ENCODE results near the gene CD226.
"Not testable (repeated sequence)": the region's sequence is repeated elsewhere in the genome, so short reads cannot be mapped to it uniquely, and the experiment has no call there.

Gene CD226

DNA sequence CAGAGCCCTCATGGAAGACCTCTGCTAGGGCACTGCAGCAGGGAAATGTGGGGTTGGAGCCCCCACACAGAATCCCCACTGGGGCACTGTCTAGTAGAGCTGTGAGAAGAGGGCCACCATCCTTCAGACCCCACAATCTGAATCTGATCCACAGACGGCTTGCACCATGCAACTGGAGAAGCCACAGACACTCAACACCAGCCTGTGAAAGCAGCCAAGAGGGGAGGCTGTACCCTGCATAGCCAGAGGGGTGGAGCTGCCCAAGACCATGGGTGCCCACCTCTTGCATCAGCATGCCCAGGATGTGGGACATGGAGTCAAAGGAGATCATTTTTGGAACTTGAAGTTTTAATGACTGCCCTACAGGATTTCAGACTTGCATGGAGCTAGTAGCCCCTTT, 6.5 kb downstream of the CD226 start:
- TF ChIP-seq SNAI2 (CRISPR knock-in tag; IDR thresholded peaks at IDR 0.05): no peak
- TF ChIP-seq, protein P1, sequence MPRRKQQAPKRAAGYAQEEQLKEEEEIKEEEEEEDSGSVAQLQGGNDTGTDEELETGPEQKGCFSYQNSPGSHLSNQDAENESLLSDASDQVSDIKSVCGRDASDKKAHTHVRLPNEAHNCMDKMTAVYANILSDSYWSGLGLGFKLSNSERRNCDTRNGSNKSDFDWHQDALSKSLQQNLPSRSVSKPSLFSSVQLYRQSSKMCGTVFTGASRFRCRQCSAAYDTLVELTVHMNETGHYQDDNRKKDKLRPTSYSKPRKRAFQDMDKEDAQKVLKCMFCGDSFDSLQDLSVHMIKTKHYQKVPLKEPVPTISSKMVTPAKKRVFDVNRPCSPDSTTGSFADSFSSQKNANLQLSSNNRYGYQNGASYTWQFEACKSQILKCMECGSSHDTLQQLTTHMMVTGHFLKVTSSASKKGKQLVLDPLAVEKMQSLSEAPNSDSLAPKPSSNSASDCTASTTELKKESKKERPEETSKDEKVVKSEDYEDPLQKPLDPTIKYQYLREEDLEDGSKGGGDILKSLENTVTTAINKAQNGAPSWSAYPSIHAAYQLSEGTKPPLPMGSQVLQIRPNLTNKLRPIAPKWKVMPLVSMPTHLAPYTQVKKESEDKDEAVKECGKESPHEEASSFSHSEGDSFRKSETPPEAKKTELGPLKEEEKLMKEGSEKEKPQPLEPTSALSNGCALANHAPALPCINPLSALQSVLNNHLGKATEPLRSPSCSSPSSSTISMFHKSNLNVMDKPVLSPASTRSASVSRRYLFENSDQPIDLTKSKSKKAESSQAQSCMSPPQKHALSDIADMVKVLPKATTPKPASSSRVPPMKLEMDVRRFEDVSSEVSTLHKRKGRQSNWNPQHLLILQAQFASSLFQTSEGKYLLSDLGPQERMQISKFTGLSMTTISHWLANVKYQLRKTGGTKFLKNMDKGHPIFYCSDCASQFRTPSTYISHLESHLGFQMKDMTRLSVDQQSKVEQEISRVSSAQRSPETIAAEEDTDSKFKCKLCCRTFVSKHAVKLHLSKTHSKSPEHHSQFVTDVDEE (CRISPR knock-in tag; IDR thresholded peaks at IDR 0.05): no peak
- TF ChIP-seq TCF4 (CRISPR knock-in tag; IDR thresholded peaks at IDR 0.05; ENCODE audit: borderline replicate concordance): no peak
- TF ChIP-seq, protein P2, sequence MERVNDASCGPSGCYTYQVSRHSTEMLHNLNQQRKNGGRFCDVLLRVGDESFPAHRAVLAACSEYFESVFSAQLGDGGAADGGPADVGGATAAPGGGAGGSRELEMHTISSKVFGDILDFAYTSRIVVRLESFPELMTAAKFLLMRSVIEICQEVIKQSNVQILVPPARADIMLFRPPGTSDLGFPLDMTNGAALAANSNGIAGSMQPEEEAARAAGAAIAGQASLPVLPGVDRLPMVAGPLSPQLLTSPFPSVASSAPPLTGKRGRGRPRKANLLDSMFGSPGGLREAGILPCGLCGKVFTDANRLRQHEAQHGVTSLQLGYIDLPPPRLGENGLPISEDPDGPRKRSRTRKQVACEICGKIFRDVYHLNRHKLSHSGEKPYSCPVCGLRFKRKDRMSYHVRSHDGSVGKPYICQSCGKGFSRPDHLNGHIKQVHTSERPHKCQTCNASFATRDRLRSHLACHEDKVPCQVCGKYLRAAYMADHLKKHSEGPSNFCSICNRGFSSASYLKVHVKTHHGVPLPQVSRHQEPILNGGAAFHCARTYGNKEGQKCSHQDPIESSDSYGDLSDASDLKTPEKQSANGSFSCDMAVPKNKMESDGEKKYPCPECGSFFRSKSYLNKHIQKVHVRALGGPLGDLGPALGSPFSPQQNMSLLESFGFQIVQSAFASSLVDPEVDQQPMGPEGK (CRISPR knock-in tag; IDR thresholded peaks at IDR 0.05; ENCODE audit: borderline replicate concordance): no peak
- no peak for TF ChIP-seq OSR1 (CRISPR knock-in tag; IDR thresholded peaks at IDR 0.05)
- TF ChIP-seq, protein P3, sequence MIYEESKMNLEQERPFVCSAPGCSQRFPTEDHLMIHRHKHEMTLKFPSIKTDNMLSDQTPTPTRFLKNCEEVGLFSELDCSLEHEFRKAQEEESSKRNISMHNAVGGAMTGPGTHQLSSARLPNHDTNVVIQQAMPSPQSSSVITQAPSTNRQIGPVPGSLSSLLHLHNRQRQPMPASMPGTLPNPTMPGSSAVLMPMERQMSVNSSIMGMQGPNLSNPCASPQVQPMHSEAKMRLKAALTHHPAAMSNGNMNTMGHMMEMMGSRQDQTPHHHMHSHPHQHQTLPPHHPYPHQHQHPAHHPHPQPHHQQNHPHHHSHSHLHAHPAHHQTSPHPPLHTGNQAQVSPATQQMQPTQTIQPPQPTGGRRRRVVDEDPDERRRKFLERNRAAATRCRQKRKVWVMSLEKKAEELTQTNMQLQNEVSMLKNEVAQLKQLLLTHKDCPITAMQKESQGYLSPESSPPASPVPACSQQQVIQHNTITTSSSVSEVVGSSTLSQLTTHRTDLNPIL (CRISPR knock-in tag; IDR thresholded peaks at IDR 0.05; ENCODE audit: low read depth): no peak
- no peak for TF ChIP-seq ESRRG (CRISPR knock-in tag; IDR thresholded peaks at IDR 0.05)
- TF ChIP-seq ZNF565 (CRISPR knock-in tag; conservative IDR thresholded peaks at IDR 0.05; ENCODE audit: low read depth): no peak
- TF ChIP-seq ISL1 (CRISPR knock-in tag; IDR thresholded peaks at IDR 0.05): no peak
- no peak for TF ChIP-seq ARNTL (CRISPR knock-in tag; IDR thresholded peaks at IDR 0.05; ENCODE audit: borderline replicate concordance, low read depth)
- TF ChIP-seq GLIS3 (CRISPR knock-in tag; IDR thresholded peaks at IDR 0.05): no peak
- TF ChIP-seq, protein P4, sequence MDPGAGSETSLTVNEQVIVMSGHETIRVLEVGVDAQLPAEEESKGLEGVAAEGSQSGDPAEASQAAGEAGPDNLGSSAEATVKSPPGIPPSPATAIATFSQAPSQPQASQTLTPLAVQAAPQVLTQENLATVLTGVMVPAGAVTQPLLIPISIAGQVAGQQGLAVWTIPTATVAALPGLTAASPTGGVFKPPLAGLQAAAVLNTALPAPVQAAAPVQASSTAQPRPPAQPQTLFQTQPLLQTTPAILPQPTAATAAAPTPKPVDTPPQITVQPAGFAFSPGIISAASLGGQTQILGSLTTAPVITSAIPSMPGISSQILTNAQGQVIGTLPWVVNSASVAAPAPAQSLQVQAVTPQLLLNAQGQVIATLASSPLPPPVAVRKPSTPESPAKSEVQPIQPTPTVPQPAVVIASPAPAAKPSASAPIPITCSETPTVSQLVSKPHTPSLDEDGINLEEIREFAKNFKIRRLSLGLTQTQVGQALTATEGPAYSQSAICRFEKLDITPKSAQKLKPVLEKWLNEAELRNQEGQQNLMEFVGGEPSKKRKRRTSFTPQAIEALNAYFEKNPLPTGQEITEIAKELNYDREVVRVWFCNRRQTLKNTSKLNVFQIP (CRISPR knock-in tag; IDR thresholded peaks at IDR 0.05; ENCODE audit: borderline replicate concordance, low read depth): no peak
- no peak for TF ChIP-seq PPARA (CRISPR knock-in tag; IDR thresholded peaks at IDR 0.05; ENCODE audit: borderline replicate concordance)
- TF ChIP-seq, protein P5, sequence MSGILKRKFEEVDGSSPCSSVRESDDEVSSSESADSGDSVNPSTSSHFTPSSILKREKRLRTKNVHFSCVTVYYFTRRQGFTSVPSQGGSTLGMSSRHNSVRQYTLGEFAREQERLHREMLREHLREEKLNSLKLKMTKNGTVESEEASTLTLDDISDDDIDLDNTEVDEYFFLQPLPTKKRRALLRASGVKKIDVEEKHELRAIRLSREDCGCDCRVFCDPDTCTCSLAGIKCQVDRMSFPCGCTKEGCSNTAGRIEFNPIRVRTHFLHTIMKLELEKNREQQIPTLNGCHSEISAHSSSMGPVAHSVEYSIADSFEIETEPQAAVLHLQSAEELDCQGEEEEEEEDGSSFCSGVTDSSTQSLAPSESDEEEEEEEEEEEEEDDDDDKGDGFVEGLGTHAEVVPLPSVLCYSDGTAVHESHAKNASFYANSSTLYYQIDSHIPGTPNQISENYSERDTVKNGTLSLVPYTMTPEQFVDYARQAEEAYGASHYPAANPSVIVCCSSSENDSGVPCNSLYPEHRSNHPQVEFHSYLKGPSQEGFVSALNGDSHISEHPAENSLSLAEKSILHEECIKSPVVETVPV (CRISPR knock-in tag; IDR thresholded peaks at IDR 0.05): no peak
- ATAC-seq: no peak

DNA sequence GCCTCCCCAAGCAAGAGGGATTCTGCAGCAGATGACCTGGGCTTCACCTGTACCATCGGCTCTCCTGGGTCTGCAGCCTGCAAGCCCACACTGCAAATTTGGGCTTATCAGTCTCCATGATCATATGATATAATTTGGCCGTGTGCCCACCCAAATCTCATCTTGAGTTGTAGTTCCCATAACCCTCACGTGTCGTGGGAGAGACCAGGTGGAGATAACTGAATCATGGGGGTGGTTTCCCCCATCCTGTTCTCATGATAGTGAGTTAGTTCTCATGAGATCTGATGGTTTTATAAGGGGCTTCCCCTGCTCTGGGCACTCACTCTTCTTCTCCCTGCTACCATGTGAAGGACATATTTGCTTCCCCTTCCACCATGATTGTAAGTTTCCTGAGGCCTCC, 7.9 kb downstream of the CD226 start:
- not testable (repeated sequence) for ATAC-seq

DNA sequence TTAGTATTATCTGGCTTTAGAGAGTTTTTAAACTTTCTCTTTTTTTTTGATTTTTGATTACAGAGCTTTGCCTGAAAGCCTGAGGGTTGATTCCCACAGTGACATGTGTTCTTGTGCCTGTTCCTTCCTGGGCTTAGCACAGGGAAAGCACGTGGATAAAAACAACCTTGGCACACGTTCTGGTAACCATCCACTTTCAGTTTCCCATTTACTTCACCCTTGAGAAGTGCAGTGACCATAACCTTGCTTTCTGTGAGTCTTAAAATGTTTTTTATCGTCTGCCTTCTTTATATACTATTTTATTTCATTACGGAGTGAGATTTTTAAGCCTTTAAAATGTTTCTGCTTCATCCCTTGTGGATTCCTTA, 11.5 kb downstream of the CD226 start:
- ATAC-seq: no peak
- no peak for TF ChIP-seq TOX (CRISPR knock-in tag; IDR thresholded peaks at IDR 0.05; ENCODE audit: borderline replicate concordance)
- TF ChIP-seq ZNF8 (CRISPR knock-in tag; IDR thresholded peaks at IDR 0.05): no peak
- no peak for TF ChIP-seq PPARA (CRISPR knock-in tag; IDR thresholded peaks at IDR 0.05; ENCODE audit: borderline replicate concordance)
- no peak for TF ChIP-seq ESRRG (CRISPR knock-in tag; IDR thresholded peaks at IDR 0.05)
- TF ChIP-seq ZNF70 (CRISPR knock-in tag; IDR thresholded peaks at IDR 0.05): no peak
- TF ChIP-seq ARNTL (CRISPR knock-in tag; IDR thresholded peaks at IDR 0.05; ENCODE audit: borderline replicate concordance, low read depth): no peak
- TF ChIP-seq, protein P5 (CRISPR knock-in tag; IDR thresholded peaks at IDR 0.05): no peak
- TF ChIP-seq BACH2 (CRISPR knock-in tag; IDR thresholded peaks at IDR 0.05; ENCODE audit: borderline replicate concordance): no peak
- TF ChIP-seq TCF4 (CRISPR knock-in tag; IDR thresholded peaks at IDR 0.05; ENCODE audit: borderline replicate concordance): no peak
- no peak for TF ChIP-seq ISL1 (CRISPR knock-in tag; IDR thresholded peaks at IDR 0.05)
